Activated CD4-positive, alpha-beta memory T cell treated with anti-CD3 and anti-CD28 coated beads for 36 hours (primary cell): ENCODE measurements around the gene ERMAP. TPM values are rescaled to one million over a fixed set of nuclear protein-coding genes. Genes with fewer than 3 reads are reported as not detected.

Experiments
- CTCF ChIA-PET: fragments of 350-600 bp; sonication (Branson Sonifier 250); formaldehyde crosslinking; loops from one replicate; lab custom pipeline; 2021; ENCODE audit warnings: antibody characterized with exemption, inconsistent platforms; lab: Charles Lee
- POLR2A ChIA-PET: fragments of 350-600 bp; sonication (Branson Sonifier 250); formaldehyde crosslinking; loops from one replicate; lab custom pipeline; 2021; ENCODE audit warnings: antibody characterized with exemption; lab: Charles Lee
- DNase-seq: peaks from one replicate; pipeline ENCODE4 v3.0.0-alpha.2; 2020
- H3K27ac Mint-ChIP-seq: one replicate; pipeline ENCODE4 v1.8.0; 2021; ENCODE audit warnings: mixed read lengths
- H3K27me3 Mint-ChIP-seq: one replicate; pipeline ENCODE4 v1.8.0; 2021; ENCODE audit warnings: mixed read lengths
- H3K36me3 Mint-ChIP-seq: one replicate; pipeline ENCODE4 v1.8.0; 2021; ENCODE audit warnings: mixed read lengths
- H3K4me1 Mint-ChIP-seq: one replicate; pipeline ENCODE4 v1.8.0; 2021; ENCODE audit warnings: low read depth, mixed read lengths
- H3K4me3 Mint-ChIP-seq: one replicate; pipeline ENCODE4 v1.8.0; 2021; ENCODE audit warnings: mild to moderate bottlenecking, mixed read lengths
- H3K9me3 Mint-ChIP-seq: one replicate; pipeline ENCODE4 v1.8.0; 2021; ENCODE audit warnings: mixed read lengths
- intact Hi-C: fragments of 100-400 bp; cut with micrococcal nuclease; formaldehyde crosslinking; loops from one replicate; pipeline ENCODE4 v1.15.1; 2023
- total RNA-seq, 2 experiments: library from RNA; stranded (reverse); gene quantifications; one replicate each; pipeline ENCODE4 v1.2.3, GENCODE V29; 2021

The ERMAP gene
- total RNA-seq, 2 experiments from 2014 or later, result 3.4 to 4.5 TPM

DNA sequence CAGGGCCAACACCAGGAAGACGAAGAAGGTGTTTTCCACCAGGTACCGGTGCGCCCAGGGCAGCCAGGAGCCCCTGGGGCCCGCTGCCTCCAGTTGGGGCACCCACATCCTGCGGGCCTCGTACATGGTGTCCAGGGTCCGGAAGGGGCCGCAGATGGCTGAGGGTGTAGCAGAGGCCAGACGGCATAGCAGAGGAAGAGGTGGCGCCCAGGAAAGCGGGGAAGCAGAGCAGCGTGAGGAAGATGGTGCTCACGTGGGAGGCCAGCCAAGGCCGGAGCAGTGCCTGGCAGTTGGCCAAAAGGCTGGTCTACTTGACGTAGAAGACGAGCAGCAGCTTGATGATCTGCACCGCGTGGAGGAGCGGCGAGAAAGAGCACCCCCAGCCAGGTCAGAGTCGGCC is 69.9 kb downstream of the ERMAP start:
- CTCF ChIA-PET, result no interaction called here
- DNase-seq, result no peak
- Mint-ChIP-seq H3K4me3 (no peak overlapping the region), H3K36me3 (no peaks in the 10 kb centered on the region), H3K4me1 (no peaks in the 10 kb centered on the region), H3K27ac (no peak overlapping the region), H3K27me3 (peaks cover 3% of the 10 kb centered on the region), H3K9me3 (no peaks in the 10 kb centered on the region)
- intact Hi-C loops, result no loop called here
- POLR2A ChIA-PET, result no interaction called here

DNA sequence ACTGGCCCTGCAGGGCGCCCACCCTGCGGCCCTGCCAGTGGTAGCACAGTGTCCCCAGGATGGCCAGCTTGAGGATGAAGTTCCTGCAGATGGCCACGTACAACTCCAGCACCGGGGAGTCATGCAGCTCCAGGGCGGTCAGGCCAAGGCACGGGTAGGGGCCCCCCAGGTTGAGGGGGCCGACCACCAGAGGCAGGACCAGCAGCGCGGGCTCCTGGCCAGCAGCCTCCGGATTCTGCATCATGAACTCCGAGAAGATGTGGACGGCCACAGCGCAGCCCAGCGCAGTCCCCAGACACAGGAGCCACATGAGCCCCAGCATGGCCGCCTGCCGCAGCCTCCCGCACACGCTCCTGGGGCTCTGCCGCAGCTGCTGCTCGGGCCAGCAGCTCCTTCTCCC is 70.4 kb downstream of the ERMAP start:
- no peaks in the 10 kb centered on the region for H3K36me3 Mint-ChIP-seq
- intact Hi-C loops, result no loop called here
- H3K4me1 Mint-ChIP-seq, result no peaks in the 10 kb centered on the region
- no peak overlapping the region for H3K4me3 Mint-ChIP-seq
- H3K27me3 Mint-ChIP-seq, result peaks cover 3% of the 10 kb centered on the region
- CTCF ChIA-PET, result no interaction called here
- H3K27ac Mint-ChIP-seq, result no peak overlapping the region
- no peaks in the 10 kb centered on the region for H3K9me3 Mint-ChIP-seq
- POLR2A ChIA-PET, result no interaction called here
- DNase-seq, result no peak

DNA sequence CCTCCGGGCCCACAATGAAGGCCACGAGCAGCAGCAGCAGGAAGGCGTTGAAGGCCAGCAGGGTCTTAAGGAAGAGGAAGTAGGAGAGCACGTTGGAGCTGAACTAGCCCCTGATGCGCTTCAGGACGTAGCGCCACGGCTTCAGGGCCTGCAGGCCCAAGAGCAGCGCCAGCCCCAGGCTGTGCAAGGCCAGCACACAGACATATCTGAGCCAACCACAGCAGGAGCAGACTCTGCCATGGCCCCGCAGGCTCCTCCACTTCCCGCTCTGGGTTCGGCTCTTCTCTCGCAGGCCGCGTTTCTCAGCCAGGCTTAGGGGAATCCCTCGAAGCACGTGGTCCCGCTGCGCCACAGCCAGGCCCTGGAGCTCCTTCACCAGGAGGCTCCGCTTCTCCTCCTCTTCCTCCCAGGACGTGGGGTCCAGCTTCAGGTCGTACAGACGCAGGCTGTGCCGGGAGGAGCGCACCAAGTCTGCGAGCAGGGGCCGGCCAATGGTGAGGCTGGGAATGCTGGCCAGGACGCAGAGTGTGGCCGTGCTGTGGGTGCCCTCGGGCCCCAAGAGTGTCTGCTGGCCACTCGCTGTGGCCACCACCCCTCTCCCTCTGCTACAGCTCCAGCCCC is 71.2 kb downstream of the ERMAP start:
- CTCF ChIA-PET, result no interaction called here
- peaks cover 3% of the 10 kb centered on the region for H3K27me3 Mint-ChIP-seq
- intact Hi-C loops, result no loop called here
- no peaks in the 10 kb centered on the region for H3K9me3 Mint-ChIP-seq
- DNase-seq, result no peak
- H3K36me3 Mint-ChIP-seq, result no peaks in the 10 kb centered on the region
- H3K27ac Mint-ChIP-seq, result no peak overlapping the region
- H3K4me3 Mint-ChIP-seq, result no peak overlapping the region
- POLR2A ChIA-PET, result no interaction called here
- no peaks in the 10 kb centered on the region for H3K4me1 Mint-ChIP-seq

DNA sequence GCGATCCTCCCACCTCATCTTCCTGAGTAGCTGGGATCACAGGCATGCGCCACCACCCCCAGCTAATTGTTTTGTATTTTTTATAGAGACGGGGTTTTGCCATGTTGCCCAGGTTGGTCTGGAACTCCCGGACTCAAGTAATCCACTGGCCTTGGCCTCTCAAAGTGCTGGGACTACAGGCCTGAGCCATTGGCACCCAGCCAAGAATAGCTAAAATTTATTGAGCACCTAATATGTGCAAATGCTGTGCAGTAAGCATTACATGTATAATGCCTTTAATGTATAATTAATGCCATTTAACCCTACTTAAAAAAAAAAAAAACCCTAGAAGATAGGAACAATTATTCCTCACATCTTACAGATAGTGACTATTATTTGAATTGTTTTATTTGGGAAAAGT is 72.3 kb downstream of the ERMAP start:
- Mint-ChIP-seq H3K4me3 (no peak overlapping the region), H3K4me1 (no peaks in the 10 kb centered on the region), H3K27me3 (peaks cover 2% of the 10 kb centered on the region), H3K36me3 (no peaks in the 10 kb centered on the region), H3K27ac (no peak overlapping the region), H3K9me3 (no peaks in the 10 kb centered on the region)
- ChIA-PET POLR2A (no interaction called here), CTCF (no interaction called here)
- intact Hi-C loops, result no loop called here
- no peak for DNase-seq

DNA sequence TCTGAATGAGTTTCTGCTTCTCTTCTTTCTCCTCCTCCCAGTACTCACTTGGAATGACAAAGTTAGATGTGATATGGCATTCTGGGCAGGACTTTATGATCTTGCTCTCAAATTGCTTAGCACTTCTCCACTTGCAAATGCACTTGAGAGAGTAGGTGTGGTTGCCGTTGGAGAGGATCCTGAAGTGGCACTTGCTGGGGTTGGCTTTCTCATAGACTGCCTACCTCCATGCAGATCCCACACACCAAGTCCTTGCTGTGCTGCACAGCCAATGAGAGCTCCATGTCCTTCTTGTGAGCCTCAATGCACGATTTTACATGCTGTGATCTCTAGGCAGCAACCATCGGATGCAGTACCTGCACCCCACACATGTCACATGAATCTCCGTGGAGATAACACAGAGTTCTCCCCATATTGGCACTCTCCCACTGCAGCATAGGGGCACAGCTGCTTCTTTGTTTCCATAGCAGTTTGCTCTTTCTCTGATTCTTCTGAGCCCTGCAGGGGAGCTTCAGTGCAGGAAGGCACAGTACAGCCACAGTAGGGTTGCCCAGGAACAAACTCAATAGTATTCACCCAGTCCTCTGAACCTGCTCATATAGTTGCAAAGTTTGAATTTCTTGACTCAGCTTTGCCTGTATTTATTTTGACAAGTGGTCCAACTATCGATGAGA is 74.7 kb downstream of the ERMAP start:
- no peaks in the 10 kb centered on the region for H3K9me3 Mint-ChIP-seq
- H3K4me3 Mint-ChIP-seq, result no peak overlapping the region
- POLR2A ChIA-PET, result no interaction called here
- H3K27me3 Mint-ChIP-seq, result peaks cover 6% of the 10 kb centered on the region
- no peak overlapping the region for H3K27ac Mint-ChIP-seq
- no peaks in the 10 kb centered on the region for H3K4me1 Mint-ChIP-seq
- CTCF ChIA-PET, result no interaction called here
- no peaks in the 10 kb centered on the region for H3K36me3 Mint-ChIP-seq
- DNase-seq, result no peak
- intact Hi-C loops, result no loop called here

Other genes starting within 250 kb of the ERMAP start
- 10 to 100 TPM; 91.0 to 94.0 TPM for gene PPIH, start 158.7 kb upstream of the ERMAP start, total RNA-seq
- 1,000 to 10,000 TPM; 1,101 to 1,134 TPM for gene YBX1, start 134.7 kb upstream of the ERMAP start, total RNA-seq
- gene CLDN19, start 76.9 kb upstream of the ERMAP start, total RNA-seq, result not detected
- gene P3H1, start 50.1 kb upstream of the ERMAP start, total RNA-seq, result 10 to 100 TPM; 32.0 to 34.8 TPM
- gene C1orf50, start 49.9 kb upstream of the ERMAP start, total RNA-seq, result 1 to 10 TPM; 5.6 to 7.6 TPM
- gene TMEM269, start 32.1 kb upstream of the ERMAP start, total RNA-seq, result under 1 TPM; 0.15 to 0.33 TPM
- 10 to 100 TPM; 16.8 to 18.8 TPM for gene SVBP, start 275 bp downstream of the ERMAP start, total RNA-seq
- gene ZNF691, start 29.5 kb downstream of the ERMAP start, total RNA-seq, result 1 to 10 TPM; 8.6 to 9.5 TPM
- gene SLC2A1, start 141.7 kb downstream of the ERMAP start, total RNA-seq, result 10 to 100 TPM; 67.6 to 73.6 TPM